Measurements from ENCODE around the gene USP43. TPM values are rescaled to one million over a fixed set of nuclear protein-coding genes. Genes with fewer than 3 reads are reported as not detected.

USP43 gene
- polyA plus RNA-seq, 10 donors: 0.33 to 0.90 (median 0.58) TPM

- DNase-seq: no peak
Measured at GRCh38 chr17:9707948-9708347, 62.6 kb downstream of the USP43 start.

- DNase-seq: no peak
Measured at GRCh38 chr17:9714801-9715200, 69.5 kb downstream of the USP43 start.

DNA sequence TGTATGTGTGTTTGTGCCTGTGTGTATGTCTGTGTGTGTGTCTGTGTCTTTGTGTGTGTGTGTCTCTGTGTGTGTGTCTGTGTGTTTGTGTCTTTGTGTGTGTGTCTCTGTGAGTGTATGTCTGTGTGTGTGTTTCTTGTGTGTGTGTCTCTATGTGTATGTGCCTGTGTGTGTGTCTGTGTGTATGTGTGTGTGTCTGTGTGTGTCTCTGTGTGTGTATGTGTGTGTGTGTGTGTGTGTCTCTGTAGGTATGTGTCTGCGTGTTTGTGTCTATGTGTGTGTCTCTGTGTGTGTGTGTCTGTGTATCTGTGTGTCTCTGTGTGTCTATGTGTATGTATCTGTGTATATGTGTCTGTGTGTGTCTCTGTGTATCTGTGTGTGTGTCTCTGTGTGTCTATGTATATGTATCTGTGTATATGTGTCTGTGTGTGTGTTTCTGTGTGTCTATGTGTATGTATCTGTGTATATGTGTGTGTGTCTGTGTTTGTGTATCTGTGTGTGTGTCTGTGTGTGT lies 70.2 kb downstream of the USP43 start:
- no peak for DNase-seq

DNA sequence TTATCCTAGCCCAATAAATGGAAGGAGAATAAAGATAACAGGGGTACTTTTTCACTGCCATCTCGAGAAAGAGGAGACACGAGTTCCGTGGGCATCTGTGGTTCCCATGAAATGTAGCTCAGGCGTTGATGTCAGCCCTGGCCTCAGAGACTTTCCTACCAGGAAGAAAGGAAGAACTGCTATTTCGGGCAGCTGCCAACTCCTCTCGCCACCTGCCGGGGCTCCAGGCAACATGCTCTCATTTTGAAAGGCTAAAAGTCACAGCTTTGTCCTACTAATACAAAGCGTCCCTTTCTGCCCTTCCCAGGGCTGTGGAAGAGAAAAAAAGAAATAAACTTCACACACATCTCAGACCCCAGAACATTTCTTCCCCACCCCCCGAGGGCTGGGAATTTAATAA lies 80.3 kb downstream of the USP43 start:
- peak in 1 of 3 donors; percentile 33 for DNase-seq

- DNase-seq: no peak
Measured at GRCh38 chr17:9726291-9726690, 81.0 kb downstream of the USP43 start.

GRCh38 chr17:9728005-9728404 lies 82.7 kb downstream of the USP43 start:
- DNase-seq: no peak

DNA sequence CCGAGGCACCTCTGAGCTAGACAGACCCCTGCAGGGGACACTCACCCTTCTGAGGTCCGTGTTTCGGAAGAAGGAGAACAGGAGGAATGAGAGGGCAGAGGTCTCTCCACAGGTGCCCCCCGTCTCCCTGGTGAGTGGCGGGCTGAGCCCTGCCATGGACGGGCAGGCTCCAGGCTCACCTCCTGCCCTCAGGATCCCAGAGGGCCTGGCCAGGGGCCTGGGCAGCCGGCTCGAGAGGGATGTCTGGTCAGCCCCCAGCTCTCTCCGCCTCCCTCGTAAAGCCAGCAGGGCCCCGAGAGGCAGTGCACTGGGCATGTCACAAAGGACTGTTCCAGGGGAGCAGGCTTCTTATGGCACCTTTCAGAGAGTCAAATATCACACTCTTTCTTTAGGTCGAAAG lies 83.2 kb downstream of the USP43 start:
- DNase-seq: no peak

DNA sequence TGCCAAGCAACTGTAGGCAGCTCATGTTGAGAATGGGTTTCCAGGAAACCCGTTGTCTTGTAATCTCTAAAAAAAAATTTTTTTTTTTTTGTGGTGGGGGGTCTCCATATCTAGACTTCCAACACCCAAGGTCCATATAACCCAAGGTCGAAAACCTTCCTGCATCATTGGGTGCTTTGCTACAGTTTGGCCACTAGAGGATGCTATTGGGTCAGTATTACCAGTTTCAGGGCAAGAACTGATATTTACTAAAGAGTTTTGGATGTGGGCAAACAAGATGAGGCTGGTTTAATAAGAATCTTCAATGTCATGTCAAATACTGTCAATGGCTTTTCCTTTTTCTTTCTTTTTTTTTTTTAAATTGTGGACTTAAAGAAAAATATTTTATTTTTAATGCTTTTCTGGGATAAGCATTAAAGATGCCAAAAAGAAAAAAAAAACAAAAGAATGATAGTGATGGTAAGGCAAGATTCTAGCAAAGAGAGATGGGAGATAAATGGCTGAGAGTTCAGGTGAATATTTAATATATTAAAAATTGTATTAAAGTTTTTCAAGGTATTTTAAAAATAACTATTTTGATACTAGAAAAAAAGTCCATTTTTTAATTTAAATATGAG lies 83.8 kb downstream of the USP43 start:
- DNase-seq: peak; percentile 47 to 65 (median 49)

- DNase-seq: no peak
Measured at GRCh38 chr17:9729735-9730420, 84.6 kb downstream of the USP43 start.

DNA sequence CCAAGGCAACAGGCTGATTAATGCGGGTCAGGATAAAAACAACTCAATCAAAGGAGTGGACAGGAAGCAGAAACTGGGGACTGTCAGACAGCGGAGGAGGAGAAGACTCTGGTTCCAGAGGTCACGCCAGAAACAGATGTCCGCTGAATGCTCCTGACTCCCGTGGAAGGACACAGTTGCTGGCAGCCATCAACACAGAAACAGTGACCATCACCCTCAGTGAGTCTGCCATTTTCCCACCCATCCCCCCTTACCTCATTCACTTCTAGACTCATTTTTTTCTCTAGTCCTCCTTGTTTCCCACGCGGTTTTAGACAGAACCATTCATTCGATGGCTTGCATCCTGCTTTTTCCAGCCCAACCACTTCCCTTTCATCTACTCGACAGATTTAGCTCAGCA lies 105.2 kb downstream of the USP43 start:
- DNase-seq: peak in 1 of 3 donors; percentile 6

DNA sequence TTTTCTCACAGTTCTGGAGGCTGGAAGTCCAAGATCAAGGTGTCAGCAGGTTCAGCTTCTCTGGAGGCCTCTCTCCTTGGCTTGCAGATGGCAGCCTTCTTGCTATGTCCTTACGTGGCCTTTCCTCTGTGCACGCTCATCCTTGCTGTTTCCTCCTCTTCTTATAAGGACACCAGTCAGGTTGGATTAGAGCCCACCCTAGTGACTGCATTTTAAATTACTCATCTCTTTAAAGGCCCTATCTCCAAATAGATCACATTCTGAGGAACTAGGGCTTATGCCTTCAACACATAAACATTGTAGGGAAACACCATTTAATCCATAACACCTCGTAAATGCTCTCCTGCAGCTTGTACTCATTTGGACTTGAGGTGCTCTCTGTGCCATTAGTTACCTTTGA lies 109.8 kb downstream of the USP43 start:
- DNase-seq: no peak

GRCh38 chr17:9760266-9760665 lies 114.9 kb downstream of the USP43 start:
- no peak for DNase-seq

- DNase-seq: no peak
Measured at GRCh38 chr17:9763643-9764042, 118.3 kb downstream of the USP43 start.

DNA sequence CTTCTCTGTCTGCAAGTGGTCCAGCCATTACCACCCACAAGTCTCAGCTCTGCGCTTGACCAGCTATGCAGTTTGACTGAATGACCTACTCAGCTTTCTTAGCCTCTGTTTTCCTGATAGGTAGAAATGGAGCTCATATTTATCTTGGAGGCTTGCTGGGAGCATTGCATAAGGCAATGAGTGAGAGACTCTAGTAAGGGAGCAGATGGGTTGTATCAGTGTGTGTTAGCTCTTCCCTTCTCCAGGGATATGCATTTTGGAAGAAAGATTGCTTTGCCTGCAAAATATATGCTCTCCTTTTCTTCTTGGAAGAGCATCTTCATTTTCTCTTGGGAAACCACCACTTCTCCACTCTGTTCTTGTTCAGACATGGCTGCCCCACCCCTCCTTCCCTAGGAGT lies 120.0 kb downstream of the USP43 start:
- DNase-seq: no peak

DNA sequence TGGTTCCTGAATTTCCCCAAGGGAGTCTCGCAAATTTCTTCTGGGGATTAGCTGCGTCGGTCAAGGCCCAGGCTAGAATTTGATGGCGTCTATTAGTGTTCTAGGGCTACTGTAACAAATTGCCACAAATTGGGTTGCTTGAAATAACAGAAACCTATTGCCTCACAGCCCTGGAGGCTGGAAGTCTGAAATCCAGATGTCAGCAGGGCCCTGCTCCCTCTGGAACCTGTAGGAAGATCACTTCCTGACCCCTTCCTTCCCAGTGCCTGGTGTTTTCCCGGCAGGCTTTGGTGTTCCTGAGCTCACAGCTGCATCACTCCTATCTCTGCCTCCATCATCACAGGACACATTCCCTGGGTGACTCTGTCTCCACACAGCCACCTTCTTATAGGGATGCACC lies 121.7 kb downstream of the USP43 start:
- no peak for DNase-seq

GRCh38 chr17:9767432-9767991 lies 122.2 kb downstream of the USP43 start:
- no peak for DNase-seq

DNA sequence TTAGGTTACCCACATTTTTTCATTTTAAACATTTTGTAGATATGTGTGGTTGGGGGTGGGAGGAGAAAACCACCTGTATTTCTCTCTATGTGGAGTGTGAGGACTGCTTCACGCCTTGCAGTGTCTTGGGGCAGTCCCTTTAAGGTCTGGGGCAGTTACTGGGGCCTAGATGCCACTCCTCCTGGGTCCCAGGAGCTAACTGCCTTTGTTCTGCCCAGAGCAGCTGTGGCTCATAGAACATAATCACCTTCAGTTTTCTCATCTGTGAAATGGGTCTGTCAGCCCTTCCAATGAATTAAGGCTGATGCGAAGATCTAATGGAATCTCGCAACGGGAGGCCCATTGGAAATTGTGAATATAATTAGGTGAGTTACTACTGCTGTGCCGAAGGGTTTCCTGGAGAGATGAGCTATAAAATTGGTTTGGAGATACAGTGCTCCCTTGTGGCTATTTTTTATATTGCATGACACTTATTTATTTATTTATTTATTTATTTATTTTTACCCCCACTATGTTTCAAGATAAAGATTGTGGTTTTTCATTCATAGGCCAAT lies 123.1 kb downstream of the USP43 start:
- DNase-seq: peak in 1 of 3 donors; percentile 24

GRCh38 chr17:9769036-9769695 lies 123.8 kb downstream of the USP43 start:
- DNase-seq: no peak

- no peak for DNase-seq
Measured at GRCh38 chr17:9771465-9771864, 126.1 kb downstream of the USP43 start.

GRCh38 chr17:9772658-9773057 lies 127.3 kb downstream of the USP43 start:
- DNase-seq: no peak

- no peak for DNase-seq
Measured at GRCh38 chr17:9776911-9777310, 131.6 kb downstream of the USP43 start.

Measured in muscle of back (tissue), 11 donors.